Cardiac muscle cell (in vitro differentiated cells and primary cell): ENCODE data around the gene FAM20C. TPM values are rescaled to one million over a fixed set of nuclear protein-coding genes. Genes with fewer than 3 reads are reported as not detected.

ENCODE experiments used
- DNase-seq, 2 donors: peaks; one replicate each; pipeline versions ENCODE4 v3.0.0 to v3.0.0-alpha.2; 2010 to 2017; ENCODE audit warnings: low read depth in 1 of 2, low spot score in 1 of 2
- H3K27ac ChIP-seq: fragments of 200-600 bp; sonication (generic); 2 replicates; pipeline ENCODE4 v1.5.1; 2016
- H3K27me3 ChIP-seq: fragments of 200-600 bp; sonication (generic); 2 replicates; pipeline ENCODE4 v1.6.0; 2016; ENCODE audit warnings: control low read depth
- H3K36me3 ChIP-seq: fragments of 200-600 bp; sonication (generic); 2 replicates; pipeline ENCODE4 v1.5.1; 2016; ENCODE audit warnings: control low read depth
- H3K4me1 ChIP-seq: fragments of 200-600 bp; sonication (generic); 2 replicates; pipeline ENCODE4 v1.8.1; 2017; ENCODE audit warnings: low read depth, mild to moderate bottlenecking, mixed run types
- H3K4me3 ChIP-seq: fragments of 200-600 bp; sonication (generic); 2 replicates; pipeline ENCODE4 v1.5.1; 2016; ENCODE audit warnings: mild to moderate bottlenecking
- H3K9me3 ChIP-seq: fragments of 200-600 bp; sonication (generic); 2 replicates; pipeline ENCODE4 v1.5.1; 2017; ENCODE audit warnings: low read depth, mild to moderate bottlenecking, control low read depth
- polyA plus RNA-seq: library from polyadenylated mRNA; unstranded; fragments of >200 nt; fragmentation: Nextera tagmentation; extraction: Ambion mirVana; gene quantifications from 2 replicates; pipeline ENCODE4 v1.2.1, GENCODE V29; 2016
- total RNA-seq: library from RNA; depleted of rRNA; stranded (reverse); fragments of >200 nt; gene quantifications from 2 replicates; pipeline ENCODE4 v1.2.3, GENCODE V29; 2016
- TF ChIP-seq, protein P1 (sequence below): IDR thresholded peaks from 2 replicates; pipeline ENCODE4 v1.5.1; 2012; ENCODE audit warnings: low read depth, mild to moderate bottlenecking, low read length

Gene FAM20C
- total and polyA plus RNA-seq, 2 experiments from 2014 or later, result 4.9 to 15.7 TPM

DNA sequence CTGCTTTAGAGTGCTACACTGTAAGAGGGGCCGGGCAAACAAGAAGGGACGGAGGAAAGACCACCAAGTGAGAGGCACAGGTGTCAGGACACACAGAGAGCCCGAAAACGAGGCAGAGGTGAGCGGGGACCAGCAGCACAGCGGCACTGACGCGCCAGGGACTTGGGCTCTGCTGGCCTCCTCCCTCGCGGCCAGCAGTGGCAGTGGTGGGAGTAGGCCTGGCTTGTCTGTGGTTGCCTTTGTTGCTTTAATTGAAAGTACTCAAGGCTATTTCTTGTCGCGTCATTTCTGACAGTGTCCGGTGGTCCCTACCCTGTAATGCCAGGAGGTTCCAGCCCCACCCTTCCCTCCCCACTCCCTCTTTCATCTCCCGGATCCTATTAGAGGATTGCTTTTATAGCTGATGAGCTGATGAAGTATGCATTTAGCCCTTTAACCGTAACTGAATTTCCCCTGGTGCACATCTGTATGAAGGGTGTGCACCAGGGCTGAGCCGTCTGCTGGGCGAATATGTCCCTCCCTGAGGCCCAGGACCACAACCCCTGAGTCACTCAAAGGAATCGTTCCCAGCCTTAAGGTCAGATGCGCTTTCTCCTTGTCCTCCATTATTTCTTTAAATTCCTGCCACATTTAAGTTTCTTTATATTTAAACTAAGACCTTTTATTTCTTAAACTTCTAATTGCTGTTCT lies 39.5 kb upstream of the FAM20C start:
- TF ChIP-seq, protein P1, sequence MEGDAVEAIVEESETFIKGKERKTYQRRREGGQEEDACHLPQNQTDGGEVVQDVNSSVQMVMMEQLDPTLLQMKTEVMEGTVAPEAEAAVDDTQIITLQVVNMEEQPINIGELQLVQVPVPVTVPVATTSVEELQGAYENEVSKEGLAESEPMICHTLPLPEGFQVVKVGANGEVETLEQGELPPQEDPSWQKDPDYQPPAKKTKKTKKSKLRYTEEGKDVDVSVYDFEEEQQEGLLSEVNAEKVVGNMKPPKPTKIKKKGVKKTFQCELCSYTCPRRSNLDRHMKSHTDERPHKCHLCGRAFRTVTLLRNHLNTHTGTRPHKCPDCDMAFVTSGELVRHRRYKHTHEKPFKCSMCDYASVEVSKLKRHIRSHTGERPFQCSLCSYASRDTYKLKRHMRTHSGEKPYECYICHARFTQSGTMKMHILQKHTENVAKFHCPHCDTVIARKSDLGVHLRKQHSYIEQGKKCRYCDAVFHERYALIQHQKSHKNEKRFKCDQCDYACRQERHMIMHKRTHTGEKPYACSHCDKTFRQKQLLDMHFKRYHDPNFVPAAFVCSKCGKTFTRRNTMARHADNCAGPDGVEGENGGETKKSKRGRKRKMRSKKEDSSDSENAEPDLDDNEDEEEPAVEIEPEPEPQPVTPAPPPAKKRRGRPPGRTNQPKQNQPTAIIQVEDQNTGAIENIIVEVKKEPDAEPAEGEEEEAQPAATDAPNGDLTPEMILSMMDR, result no peak

DNA sequence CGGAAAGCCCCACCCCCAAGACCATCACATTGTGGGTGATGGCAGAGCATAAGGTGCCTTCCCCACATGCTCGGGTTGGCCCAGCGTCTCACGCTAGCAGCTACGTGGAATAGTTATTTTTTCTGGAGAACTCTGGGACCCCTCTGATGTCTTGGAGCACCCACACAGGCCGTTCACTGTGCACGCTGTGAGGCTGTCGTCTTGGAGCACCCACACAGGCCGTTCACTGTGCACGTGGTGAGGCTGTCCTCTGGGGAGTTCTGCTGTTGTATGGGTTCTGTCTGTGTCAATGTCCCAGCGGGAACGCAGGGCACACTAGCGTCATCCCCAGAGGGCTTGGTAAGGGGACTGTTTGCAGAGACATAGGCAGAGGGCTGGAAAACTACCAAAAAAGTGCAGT lies 38.8 kb upstream of the FAM20C start:
- Histone ChIP-seq H3K4me1 (peaks cover 24% of the 10 kb centered on the region), H3K27me3 (no peaks in the 10 kb centered on the region), H3K36me3 (no peaks in the 10 kb centered on the region), H3K27ac (no peak overlapping the region), H3K4me3 (no peak overlapping the region), H3K9me3 (no peaks in the 10 kb centered on the region)
- TF ChIP-seq, protein P1, result no peak
- DNase-seq, result no peak

More for the DNA sequence above, 39.5 kb upstream of the FAM20C start:
- Histone ChIP-seq H3K4me1 (peaks cover 24% of the 10 kb centered on the region), H3K4me3 (no peak overlapping the region), H3K9me3 (no peaks in the 10 kb centered on the region), H3K36me3 (no peaks in the 10 kb centered on the region), H3K27me3 (no peaks in the 10 kb centered on the region), H3K27ac (no peak overlapping the region)
- DNase-seq, result no peak

GRCh38 chr7:154096-154799 lies 38.1 kb upstream of the FAM20C start:
- peaks cover 24% of the 10 kb centered on the region for H3K4me1 ChIP-seq
- H3K4me3 ChIP-seq, result no peak overlapping the region
- no peaks in the 10 kb centered on the region for H3K27me3 ChIP-seq
- H3K36me3 ChIP-seq, result no peaks in the 10 kb centered on the region
- DNase-seq, result no peak
- H3K9me3 ChIP-seq, result no peaks in the 10 kb centered on the region
- TF ChIP-seq, protein P1, result no peak
- no peak overlapping the region for H3K27ac ChIP-seq

DNA sequence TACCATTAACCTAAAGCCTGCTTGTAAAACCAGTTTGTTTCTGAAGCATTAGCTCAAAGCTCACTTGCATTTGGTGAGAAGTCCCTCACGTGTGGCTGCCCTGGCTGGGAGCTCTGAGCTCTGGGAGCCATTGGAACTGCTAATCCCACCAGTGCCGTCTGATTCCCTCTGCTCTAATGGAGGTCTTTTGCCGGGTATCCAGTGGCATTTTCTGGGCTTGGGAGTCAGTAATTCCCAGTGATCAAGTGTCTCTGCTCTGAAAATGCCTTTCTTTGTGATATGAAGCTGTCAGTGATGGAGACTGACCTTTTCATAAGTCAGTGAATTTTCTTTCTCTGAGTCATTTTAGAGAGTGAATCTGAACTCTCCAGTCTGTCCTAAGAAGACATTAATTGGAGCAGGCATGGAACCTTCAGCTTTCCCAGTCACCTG lies 36.9 kb upstream of the FAM20C start:
- no peaks in the 10 kb centered on the region for H3K27me3 ChIP-seq
- H3K4me3 ChIP-seq, result no peak overlapping the region
- H3K36me3 ChIP-seq, result no peaks in the 10 kb centered on the region
- H3K27ac ChIP-seq, result no peak overlapping the region
- TF ChIP-seq, protein P1, result no peak
- no peak for DNase-seq
- no peaks in the 10 kb centered on the region for H3K9me3 ChIP-seq
- H3K4me1 ChIP-seq, result peaks cover 15% of the 10 kb centered on the region

GRCh38 chr7:156111-157007 lies 36.0 kb upstream of the FAM20C start:
- H3K4me3 ChIP-seq, result no peak overlapping the region
- H3K4me1 ChIP-seq, result peaks cover 10% of the 10 kb centered on the region
- H3K9me3 ChIP-seq, result no peaks in the 10 kb centered on the region
- TF ChIP-seq, protein P1, result no peak
- DNase-seq, result no peak
- H3K36me3 ChIP-seq, result no peaks in the 10 kb centered on the region
- H3K27ac ChIP-seq, result no peak overlapping the region
- H3K27me3 ChIP-seq, result no peaks in the 10 kb centered on the region
